Activated effector memory CD4-positive, alpha-beta T cell treated with Interleukin-2 at 50 U/mL for 16 hours (primary cell): Measurements from ENCODE around the gene PPIL1.
"Not testable (repeated sequence)": the region's sequence is repeated elsewhere in the genome, so short reads cannot be mapped to it uniquely, and the experiment has no call there.

Experiments used
- DNase-seq: peaks from one replicate; pipeline ENCODE4 v3.0.0-alpha.2; 2020

The PPIL1 gene

DNA sequence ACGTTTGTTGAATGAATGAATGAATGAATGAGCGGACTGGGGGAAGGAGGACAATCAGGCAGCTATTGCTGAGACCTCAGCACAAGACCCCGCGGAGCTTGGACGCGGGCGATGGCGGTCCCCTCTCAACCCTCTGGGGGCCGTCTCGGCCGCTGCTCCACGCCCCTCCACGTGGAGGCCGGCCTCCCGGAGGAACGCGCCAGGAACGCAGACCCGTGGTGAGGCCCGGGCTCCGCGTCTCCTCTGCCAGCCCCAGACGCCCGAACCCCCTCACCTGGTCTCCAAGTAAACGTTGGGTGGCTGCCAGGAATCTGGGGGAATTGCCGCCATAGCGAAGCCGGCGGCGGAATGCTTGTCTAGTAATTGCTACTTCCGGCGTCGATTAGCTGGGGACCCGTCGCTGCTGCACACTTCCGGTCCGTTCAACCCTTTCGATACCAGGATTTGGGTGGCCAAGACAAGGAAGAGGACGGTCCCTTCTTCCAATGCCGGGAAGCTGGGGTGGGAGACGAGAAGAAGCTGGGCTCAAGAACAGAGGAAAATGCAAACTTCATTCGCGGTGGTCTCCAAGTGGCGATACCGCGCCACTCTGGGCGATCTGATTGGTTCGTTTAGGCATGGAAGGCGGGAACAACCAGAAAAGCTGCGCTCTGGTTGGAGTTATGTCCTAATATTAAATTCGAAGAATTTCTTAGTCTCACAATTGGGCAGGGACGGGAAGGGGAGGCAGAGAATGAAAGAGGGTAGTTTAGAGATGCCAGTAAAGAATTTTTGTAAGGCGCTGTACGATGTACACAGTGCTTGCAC lies at the start of gene PPIL1:
TSS of gene PPIL1 (minus strand) at position 361 of the 807 bp plus-strand sequence. CDS start at position 330, 31 bp downstream.
- peak; percentile 79 for DNase-seq

DNA sequence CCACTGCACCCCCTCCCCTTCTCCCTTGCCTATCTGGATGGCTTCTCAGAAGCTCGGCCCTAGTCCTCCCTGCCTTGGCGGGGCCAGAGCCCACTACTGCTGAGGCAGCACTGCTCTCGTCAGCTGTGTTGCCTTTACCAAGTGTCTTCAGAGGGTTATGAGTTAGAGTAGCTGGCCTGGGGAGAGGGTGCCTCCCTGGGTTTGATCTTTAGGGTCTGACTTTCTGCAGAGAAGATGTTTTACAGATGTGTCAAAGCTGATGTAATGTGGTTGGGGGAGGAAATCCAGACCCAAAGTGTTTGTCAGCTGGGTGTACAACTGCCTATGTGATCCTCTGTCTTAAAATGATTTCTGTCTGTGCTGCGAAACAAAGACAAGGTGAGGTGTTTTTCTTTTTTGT lies 49.5 kb upstream of the PPIL1 start:
- DNase-seq, result no peak

DNA sequence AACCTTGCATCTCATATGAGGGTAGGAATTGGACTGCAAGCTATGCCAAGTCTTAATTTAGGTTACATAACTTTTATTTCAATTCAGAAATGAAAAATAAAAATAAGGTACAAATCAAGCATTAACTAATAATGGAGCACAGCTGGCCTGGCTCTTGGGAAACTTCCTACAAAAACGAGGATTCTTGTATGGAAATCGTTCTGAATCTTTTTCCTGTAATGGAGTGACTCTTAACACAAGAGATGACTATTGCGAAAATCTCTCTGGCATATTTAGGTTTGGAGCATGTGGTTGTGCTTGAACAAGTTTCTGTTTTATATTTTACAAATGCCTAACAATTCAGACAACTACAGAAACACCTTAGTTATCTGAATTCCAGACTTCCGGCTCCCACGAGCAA lies 45.9 kb upstream of the PPIL1 start:
- no peak for DNase-seq

DNA sequence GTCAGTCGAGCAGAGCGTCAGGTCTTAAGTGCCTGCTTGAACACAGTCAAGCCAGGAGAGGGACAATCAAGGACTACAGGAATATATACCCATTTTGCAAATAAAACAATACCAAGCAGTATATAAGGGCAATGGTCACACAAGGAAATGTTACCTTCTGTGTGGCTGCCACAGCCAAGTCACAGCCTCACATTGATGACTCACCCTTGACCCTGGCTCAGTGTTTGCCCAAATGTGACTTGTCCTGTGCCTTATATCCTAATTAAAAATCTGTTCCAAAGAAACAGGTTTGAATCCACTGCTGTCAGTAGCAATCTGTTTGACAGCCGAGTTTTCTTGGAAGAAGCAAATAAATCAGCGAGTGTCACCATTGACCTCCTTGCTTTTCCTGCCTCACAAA lies 45.4 kb upstream of the PPIL1 start:
- no peak for DNase-seq

DNA sequence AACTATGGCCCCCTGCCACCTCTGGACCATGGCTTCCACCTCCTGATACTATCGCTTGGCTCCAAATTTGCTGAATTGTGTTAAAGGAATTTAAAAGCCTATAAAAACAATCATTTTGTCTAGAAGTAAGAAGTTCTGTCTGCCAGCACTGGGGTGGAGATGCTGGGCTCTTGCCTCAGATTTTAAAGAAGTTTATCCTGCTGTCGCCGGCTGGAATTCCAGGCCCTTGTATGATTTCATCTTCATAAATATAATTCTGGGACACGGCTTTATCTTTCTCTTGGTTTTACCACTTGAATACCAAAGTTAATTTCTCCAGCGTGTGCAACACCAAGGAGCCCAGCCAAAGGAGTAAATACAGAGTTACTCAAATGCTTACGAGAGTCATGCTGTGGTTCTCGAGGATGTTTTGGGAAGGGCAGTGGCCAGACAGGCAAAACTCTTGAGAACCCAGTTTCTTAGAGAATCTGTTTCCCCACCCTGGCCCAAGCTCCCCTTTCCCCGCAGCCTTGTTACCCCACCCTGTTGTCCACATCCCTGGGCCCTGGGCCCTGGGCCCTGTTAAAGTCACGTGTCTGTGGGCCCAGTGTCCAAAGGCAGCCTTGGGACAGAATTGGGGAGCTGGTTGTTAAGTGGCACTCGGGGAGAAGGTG lies 43.1 kb upstream of the PPIL1 start:
- no peak for DNase-seq

DNA sequence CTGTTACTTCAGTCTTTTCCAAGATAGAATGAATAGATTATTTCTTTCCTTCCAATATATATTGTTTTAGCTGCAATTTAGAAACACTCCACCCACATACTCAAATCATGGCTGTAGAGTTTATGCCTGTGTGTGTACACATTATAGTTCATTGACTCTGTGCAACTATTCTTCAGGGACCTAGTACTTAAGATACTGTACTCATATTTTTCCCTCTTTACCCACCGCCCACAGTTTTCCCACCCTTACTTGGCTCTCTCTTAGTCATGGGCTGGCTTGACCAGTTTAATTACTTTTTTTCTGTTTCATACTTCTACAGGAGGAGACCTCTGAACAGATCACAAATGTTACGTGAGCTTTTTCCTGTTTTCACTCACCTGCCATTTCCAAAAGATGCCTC lies 41.5 kb upstream of the PPIL1 start:
- DNase-seq, result no peak

DNA sequence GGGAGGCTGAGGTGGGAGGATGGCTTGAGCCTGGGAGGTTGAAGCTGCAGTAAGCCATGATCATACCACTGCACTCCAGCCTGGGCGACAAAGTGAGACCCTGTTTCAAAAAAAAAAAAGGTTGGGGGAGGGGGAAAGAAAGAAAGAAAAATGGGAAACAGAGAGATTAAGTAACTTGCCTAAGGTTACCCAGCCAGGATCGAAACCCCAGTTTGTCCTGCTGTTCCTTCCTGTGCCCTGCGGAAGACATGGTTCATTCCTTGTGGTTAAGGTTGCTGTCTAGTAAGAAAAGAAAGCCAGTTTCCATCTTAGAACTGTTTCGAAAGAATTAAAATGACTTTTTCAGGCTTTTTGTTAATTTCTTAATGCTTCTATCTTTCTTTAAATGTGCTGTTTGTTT lies 41.0 kb upstream of the PPIL1 start:
- no peak for DNase-seq

DNA sequence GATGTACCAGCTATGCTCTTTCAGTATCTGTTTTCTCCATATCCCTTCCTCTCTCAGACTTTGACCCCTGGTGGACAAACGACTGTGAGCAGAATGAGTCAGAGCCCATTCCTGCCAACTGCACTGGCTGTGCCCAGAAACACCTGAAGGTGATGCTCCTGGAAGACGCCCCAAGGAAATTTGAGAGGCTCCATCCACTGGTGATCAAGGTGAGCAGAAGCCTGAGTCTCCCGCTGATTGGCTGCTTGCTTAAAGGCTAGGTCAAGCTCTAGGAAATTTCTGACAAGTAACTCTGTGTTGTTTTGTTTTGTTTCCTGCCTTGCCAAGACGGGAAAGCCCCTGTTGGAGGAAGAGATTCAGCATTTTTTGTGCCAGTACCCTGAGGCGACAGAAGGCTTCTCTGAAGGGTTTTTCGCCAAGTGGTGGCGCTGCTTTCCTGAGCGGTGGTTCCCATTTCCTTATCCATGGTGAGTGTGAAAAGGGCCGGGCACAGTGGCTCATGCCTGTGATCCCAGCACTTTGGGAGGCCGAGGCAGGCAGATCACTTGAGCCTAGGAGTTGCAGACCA lies 39.7 kb upstream of the PPIL1 start:
- peak; percentile 22 for DNase-seq

DNA sequence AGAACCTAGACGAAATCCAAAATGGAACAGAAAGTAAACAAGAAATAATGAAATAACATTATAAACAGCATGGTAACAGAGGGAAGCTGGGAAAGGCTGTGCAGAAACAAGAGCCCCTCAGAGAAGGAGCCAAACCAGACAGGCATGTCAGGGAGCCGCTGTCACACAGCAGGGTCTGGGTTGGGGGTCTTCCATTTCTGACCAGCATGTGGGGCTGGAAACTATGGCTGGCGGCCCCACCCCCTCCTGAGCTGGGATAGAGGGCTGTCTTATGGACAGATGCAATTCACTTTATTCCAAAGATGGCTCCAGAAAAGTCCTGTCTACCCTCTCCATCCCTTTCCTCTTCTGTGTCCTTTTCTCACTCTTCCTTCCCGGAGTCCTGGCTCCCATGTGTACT lies 38.5 kb upstream of the PPIL1 start:
- no peak for DNase-seq

DNA sequence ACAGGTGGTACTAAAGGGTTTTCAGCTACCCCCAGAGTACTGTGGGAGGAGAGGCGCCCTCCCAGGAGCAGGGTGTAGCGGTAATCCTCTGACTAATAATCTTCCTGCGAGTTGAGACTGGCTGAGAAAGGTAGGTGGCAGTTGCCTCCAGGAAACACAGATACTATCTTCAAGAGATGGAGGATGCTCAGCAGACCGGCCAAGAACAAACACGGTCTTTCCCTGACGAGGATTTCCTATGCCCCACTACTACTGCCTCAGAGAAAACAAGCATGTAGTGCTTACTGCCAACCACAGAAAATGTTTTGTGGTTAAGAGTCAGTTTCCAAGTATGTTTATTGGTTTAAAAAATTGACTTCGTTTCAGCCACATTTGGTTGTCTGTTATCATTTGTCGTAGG lies 38.0 kb upstream of the PPIL1 start:
- peak; percentile 54 for DNase-seq

DNA sequence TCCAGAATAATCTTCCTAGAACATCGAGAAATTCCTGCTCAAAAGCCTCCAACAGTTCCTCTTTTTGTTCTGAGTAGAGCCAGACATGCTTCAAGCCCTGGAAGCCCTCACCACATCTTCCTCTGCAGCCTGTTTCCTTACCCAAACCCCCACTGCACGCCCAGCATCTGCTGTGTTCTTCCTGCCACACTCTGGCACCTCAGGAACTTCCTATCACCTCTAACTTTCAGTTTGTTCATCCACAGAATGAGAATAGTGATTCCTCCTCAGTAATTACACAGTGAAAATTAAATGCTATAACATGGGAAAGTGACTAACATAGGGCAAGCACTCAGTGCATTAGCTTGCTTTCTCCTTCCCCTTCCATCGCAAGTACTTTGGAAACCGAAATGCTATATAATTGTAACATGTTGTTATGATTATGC lies 37.4 kb upstream of the PPIL1 start:
- peak; percentile 15 for DNase-seq

DNA sequence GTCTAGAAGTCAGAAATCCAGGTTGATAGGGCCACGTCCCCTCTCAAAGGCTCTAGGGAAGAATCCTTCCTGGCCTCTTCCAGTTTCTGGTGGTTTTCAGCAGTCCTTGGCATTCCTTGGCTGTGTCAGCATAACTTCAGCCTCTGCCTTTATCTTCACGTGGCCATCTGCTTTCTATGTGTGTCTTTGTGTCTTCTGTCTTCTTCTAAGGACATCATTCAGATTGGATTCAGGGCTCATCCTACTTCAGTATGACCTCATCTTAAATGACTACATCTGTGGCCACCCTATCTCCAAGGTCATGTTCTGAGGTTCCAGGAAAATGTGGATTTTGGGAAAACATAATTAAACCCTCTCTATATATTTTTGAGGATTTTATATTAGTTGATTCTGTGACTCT lies 34.1 kb upstream of the PPIL1 start:
- no peak for DNase-seq

DNA sequence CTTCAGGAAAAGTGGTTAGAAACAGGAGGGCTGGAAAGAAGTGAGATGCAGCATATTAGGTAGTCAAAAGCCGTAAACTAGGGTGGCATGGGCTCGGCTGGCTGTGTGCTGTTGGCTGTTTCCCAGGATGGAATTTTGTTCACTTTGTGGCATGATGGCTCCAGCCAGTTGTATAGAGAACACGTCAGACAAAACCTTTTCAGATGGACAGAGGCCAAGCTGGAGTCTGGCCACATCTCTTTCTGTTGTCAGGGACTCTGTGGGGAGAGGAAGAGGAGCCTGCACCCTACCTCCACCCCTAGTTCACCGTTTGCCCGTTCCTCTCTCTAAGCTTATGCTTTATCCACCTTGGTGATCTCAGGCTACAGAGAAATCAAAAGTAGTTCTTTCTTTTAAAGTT lies 33.2 kb upstream of the PPIL1 start:
- no peak for DNase-seq

DNA sequence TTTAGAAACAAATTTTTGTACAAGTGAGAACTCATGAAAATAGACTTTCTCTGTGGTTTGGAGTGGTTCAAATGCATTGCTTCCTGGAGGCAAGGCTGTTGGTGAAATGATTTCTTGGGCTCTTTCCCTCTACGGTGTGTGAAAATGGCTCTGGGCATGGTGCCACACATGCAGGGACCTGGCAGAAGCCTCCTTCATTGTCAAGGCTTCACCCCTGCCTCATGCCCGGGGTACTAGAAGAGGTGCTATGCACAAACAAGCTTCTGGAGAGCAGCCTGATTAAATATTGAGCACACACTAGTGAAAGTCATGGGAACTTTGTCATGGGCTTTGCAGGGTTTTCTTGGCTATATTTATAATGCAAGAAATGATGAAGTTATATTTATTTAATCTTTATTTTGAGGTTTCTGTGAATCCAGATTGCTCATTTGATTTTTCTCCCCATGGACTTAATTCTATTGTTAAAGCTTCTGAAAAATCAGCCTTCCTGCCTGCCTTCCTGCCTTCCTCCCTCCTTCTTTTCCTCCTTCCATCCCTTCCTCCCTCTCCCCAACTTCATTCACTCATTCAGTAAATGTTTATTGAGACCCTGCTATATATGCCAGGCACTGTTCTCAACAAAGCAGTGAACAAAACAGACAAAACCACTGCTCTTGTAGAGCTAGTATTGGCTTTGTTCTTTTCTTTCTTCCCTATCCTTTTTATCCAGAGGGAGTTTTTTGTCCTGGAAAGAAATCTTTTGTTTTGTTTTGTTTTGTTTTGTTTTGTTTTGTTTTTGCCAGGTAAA lies 32.1 kb upstream of the PPIL1 start:
- DNase-seq, result no peak

DNA sequence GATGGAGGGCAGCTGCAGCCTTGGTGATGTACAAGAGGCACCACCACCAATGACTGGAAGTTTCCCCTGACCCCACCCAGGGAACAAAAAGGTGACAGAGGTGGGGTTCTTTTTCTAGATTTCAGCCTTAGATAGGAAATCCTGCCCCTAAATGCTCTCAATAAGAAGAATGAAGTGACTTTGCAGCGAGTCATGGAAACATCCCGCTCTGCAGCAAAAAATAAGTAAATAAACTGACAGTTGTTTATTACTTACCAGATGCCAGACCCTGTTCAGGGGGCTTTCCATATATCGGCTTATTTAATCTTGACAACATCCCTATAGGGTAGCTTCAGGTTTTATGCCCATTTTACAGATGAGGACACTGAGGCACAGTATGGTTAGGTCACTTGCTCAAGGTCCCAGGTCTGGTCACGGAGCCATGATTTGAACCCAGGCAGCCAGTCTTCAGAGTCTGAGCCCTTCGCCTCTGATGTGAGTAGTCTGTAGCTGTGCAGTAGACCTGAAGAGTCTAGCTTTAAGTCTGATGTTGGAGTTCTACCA lies 30.3 kb upstream of the PPIL1 start:
- DNase-seq, result no peak

DNA sequence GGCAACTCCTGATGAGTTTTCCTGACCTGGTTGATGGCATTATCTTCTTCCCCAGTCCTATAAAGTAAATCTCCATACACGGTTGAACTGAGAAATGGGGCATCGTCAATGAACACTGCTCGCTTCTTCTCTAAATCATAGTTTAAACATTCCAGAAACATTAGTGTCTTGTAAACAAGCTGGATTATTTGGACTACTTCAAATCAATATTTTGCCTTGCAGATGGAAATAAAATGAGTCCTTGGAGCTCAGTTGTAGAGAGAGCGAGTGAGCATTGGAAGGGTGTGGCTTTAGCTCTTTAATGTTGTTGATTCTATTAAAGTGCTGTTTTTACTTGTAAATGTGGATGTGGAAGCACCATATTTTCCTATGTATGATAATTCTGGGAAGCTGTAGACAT lies 29.5 kb upstream of the PPIL1 start:
- no peak for DNase-seq

DNA sequence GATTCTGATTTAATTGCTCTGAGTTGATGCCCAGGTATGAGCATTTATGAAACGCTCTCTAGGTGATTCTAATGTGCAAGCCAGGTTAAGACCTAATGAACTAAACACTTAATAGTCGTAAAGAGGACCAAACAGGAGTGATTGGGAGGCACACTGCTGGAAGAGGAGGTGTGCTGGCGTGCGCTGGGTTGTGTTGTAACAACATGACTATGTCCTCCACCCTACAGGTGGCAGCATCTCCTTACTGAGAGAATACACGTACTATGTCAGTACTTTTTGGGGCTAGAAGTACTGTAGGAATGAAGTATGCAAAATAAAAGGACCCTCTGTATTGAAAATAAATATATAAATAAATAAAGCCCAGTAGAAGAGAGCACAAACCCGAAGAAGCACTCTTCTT lies 23.0 kb upstream of the PPIL1 start:
- DNase-seq, result no peak

DNA sequence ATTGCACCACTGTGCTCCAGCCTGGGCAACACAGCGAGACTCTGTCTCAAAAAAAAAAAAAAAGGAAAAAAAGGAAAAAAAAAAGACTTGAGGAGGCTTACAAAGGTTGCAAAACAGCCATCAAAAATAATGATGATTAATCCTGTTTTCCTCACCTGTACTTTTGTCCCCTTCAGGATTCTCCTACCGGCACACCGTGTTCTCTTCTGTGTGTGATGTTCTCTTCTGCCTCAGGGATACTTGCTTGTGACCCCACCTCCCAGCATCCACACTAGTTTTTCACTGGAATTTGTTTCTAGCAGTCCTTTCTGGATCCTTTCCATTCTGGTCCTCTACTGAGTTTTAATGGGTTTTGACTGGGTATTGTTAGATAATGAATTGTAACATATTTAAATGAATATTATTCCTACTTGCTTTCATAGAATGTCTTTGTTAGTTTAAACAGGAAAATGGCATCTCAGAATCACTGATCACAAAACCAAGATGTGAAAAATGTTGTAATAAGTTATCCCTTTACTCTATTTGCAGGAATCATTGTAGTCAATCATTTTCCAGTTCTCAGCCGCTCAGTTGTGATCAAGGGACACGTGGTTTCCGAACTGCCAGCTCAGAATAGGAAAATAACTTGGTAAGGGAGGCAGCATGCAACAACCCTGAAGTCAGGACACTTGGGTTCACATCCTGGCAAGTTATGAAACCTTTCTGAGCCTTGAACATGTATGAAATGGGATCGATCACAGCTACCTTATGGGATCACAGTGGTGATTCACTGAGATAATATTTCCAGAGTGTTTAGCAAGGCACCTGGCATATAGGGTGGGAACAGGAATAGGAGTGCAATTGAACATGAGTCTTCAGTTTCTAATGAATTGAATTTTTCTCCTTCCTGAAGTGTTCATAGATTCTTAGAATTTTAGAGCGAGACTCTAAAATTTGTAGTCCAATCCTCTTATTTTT lies 19.7 kb upstream of the PPIL1 start:
- DNase-seq, result no peak

DNA sequence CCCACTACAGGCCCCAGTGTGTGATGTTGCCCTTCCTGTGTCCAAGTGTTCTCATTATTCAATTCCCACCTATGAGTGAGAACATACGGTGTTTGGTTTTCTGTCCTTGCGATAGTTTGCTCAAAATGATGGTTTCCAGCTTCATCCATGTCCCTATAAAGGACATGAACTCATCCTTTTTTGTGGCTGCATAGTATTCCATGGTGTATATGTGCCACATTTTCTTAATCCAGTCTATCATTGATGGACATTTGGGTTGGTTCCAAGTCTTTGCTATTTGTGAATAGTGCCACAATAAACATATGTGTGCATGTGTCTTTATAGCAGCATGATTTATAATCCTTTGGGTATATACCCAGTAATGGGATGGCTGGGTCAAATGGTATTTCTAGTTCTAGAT lies 16.6 kb upstream of the PPIL1 start:
- DNase-seq, result not testable (repeated sequence)

DNA sequence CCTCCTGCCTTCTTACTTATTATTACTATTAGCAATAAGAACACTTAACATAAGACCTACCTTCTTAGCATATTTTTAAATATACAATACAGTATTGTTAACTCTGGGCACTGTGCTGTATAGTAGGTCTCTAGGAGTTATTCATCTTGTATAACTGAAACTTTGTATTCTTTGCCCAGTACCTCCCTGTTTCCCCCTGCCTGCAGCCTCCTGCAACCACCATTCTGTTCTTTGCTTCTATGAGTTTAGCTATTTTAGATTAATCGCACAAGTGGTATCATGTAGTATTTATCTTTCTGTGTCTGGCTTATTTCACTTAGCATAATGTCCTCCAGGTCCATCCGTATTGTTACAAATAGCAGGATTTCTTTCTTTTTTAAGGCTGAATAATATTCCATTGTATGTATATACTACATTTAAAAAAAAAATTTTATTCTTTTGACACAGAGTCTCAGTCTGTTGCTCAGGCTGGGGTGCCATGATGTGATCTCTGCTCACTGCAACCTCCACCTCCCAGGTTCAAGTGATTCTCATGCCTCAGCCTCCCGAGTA lies 15.6 kb upstream of the PPIL1 start:
- DNase-seq, result no peak

DNA sequence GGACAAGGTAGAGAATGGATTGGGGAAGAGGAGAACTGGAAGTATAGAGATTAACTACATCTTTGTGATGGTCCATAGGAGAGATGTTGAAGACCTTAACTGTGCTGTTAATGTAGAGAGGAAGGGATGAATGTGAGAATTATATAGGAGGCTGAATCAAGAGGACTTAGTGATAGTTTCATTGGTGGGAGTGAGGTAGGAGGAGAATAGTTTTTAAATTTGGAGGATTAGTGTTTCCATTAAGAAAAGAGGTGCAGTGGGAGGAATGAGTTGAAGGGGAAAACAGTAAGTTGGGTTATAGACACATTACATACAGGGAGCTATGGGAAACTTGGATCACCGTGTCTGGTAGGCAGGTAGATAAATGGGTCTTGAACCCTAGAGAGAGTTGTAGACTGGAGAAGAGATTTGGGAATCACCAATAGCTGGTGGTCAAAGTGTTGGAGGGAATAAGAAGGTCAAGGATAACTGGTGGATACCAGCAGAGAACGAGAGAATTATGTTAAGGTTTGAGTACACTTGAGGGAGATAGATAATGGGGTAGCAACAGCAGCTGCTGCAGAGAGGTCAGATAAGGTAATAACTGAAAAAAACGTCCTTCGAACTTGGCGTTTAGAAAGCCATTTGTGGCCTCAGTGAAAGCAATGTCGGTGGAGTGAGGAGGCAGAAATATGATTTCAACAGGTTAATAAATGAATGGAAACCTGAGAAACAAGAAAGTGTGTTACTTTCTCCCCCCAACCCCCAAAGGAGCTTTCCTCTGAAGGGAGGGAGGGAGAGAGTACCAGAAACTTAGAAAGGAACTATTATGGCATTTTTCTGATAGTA lies 14.3 kb upstream of the PPIL1 start:
- DNase-seq, result no peak
